ENCODE results near the gene ZNF831.

The ZNF831 gene

GRCh38 chr20:59301343-59302007 is 137.9 kb downstream of the ZNF831 start:
- no peak overlapping the region for H3K4me3 ChIP-seq (ENCODE audit: low read length)
- no peak for TF ChIP-seq CTCF (conservative IDR thresholded peaks at IDR 0.05; ENCODE audit: low read depth, low read length)
- no peak for DNase-seq (ENCODE audit: low read depth)

- no peak overlapping the region for H3K4me3 ChIP-seq (ENCODE audit: low read length)
- no peak for TF ChIP-seq CTCF (conservative IDR thresholded peaks at IDR 0.05; ENCODE audit: low read depth, low read length)
- DNase-seq (ENCODE audit: low read depth) = no peak
These were observed 142.5 kb downstream of the ZNF831 start for GRCh38 chr20:59305908-59306655.

GRCh38 chr20:59307270-59307669 is 143.6 kb downstream of the ZNF831 start:
- H3K4me3 ChIP-seq (ENCODE audit: low read length) = no peak overlapping the region
- no peak for TF ChIP-seq CTCF (conservative IDR thresholded peaks at IDR 0.05; ENCODE audit: low read depth, low read length)
- DNase-seq (ENCODE audit: low read depth) = no peak

Measured in retinal pigment epithelial cell (primary cell).